Thyroid gland (tissue), 4 donors: Measurements from ENCODE around the gene LRRC34. TPM values are rescaled to one million over a fixed set of nuclear protein-coding genes. Genes with fewer than 3 reads are reported as not detected.

Experiments
- DNase-seq, 2 donors: peaks; one replicate each; pipeline ENCODE4 v3.0.0-alpha.2; 2019
- H3K27ac ChIP-seq, 3 donors: fragments of 200-600 bp; sonication (generic); 1 replicate in 2 of 3; 2 replicates in 1 of 3; pipeline ENCODE4 v1.5.1; 2016 to 2019; ENCODE audit warnings: mild to moderate bottlenecking in 1 of 3, moderate library complexity in 1 of 3
- H3K27me3 ChIP-seq: fragments of 200-600 bp; sonication (generic); one replicate; pipeline ENCODE4 v1.5.1; 2019
- H3K36me3 ChIP-seq, 2 donors: fragments of 200-600 bp; sonication (generic); one replicate each; pipeline ENCODE4 v1.5.1; 2016 to 2019
- H3K4me1 ChIP-seq, 2 donors: fragments of 200-600 bp; sonication (generic); one replicate each; pipeline ENCODE4 v1.5.1; 2017 to 2019
- H3K4me3 ChIP-seq, 3 donors: fragments of 200-600 bp; sonication (generic); replicated peaks in 1 of 3; 1 replicate in 2 of 3; 2 replicates in 1 of 3; pipeline ENCODE4 v1.5.1; 2016; ENCODE audit warnings: mild to moderate bottlenecking in 1 of 3
- H3K9me3 ChIP-seq: fragments of 200-600 bp; sonication (generic); one replicate; pipeline ENCODE4 v1.5.1; 2017
- CTCF ChIP-seq, 6 experiments: fragments of 200-600 bp in 3 of 6; fragments of 450-650 bp in 3 of 6; sonication (generic) in 3 of 6; IDR thresholded peaks; one replicate each; pipeline ENCODE4 v1.5.1; 2016 to 2019; ENCODE audit warnings: antibody characterized with exemption in 6 of 6, mild to moderate bottlenecking in 2 of 6, inconsistent platforms in 1 of 6, moderate library complexity in 1 of 6
- POLR2A ChIP-seq, 2 donors: fragments of 450-650 bp; IDR thresholded peaks; one replicate each; pipeline ENCODE4 v1.6.1; 2017; ENCODE audit warnings: antibody characterized with exemption in 2 of 2, mild to moderate bottlenecking in 2 of 2, moderate library complexity in 1 of 2
- WGBS, 2 donors: methylation state at CpG; one replicate each; pipeline ENCODE4 v1.1.5; 2017; 5-methylcytosine and 5-hydroxymethylcytosine counted together
- intact Hi-C: fragments of 100-400 bp; cut with DNase I; formaldehyde crosslinking; loops from one replicate; pipeline ENCODE4 v1.15.1; 2023
- total RNA-seq, 4 donors: library from RNA; depleted of rRNA; stranded (reverse); fragments of >200 nt; gene quantifications; one replicate each; pipeline ENCODE4 v1.2.3, GENCODE V29; 2016

LRRC34 gene
- total RNA-seq, 4 donors from 2014 or later: 2.9 to 6.6 (median 5.1) TPM

GRCh38 chr3:169758359-169758994 lies 54.2 kb downstream of the LRRC34 start:
- 71 to 77% methylated on average over 5 of the region's 5 CpGs for WGBS, 2 donors
- no peaks in the 10 kb centered on the region for H3K27me3 ChIP-seq
- intact Hi-C loops: no loop called here
- no peaks in the 10 kb centered on the region for H3K9me3 ChIP-seq
- no peak for DNase-seq
- no peak overlapping the region for H3K4me3 ChIP-seq
- no peaks in the 10 kb centered on the region for H3K4me1 ChIP-seq
- TF ChIP-seq CTCF (IDR thresholded peaks at IDR 0.05): no peak
- no peak for TF ChIP-seq POLR2A (IDR thresholded peaks at IDR 0.05)
- no peak overlapping the region for H3K27ac ChIP-seq
- no peaks in the 10 kb centered on the region for H3K36me3 ChIP-seq

- no peak for TF ChIP-seq CTCF (IDR thresholded peaks at IDR 0.05)
- TF ChIP-seq POLR2A (IDR thresholded peaks at IDR 0.05): no peak
- Histone ChIP-seq H3K36me3 (no peaks in the 10 kb centered on the region), H3K4me3 (no peak overlapping the region), H3K9me3 (no peaks in the 10 kb centered on the region), H3K4me1 (no peaks in the 10 kb centered on the region), H3K27me3 (peaks cover 6% of the 10 kb centered on the region), H3K27ac (no peak overlapping the region)
- 77 to 83% methylated on average over 2 of the region's 2 CpGs for WGBS, 2 donors
- no peak for DNase-seq
- intact Hi-C loops: no loop called here
These were observed 57.2 kb downstream of the LRRC34 start for GRCh38 chr3:169755488-169755887.

- WGBS, 2 donors: 93 to 97% methylated on average over 3 of the region's 3 CpGs
- TF ChIP-seq CTCF (IDR thresholded peaks at IDR 0.05) (no peak), POLR2A (IDR thresholded peaks at IDR 0.05) (no peak)
- intact Hi-C loops: no loop called here
These were observed 58.0 kb downstream of the LRRC34 start for GRCh38 chr3:169754711-169755110.

GRCh38 chr3:169751875-169752274 lies 60.8 kb downstream of the LRRC34 start:
- WGBS, 2 donors: 84 to 90% methylated on average over 2 of the region's 2 CpGs
- H3K27me3 ChIP-seq: peaks cover 6% of the 10 kb centered on the region
- H3K4me3 ChIP-seq: no peak overlapping the region
- no peak for DNase-seq
- H3K36me3 ChIP-seq: no peaks in the 10 kb centered on the region
- intact Hi-C loops: no loop called here
- H3K4me1 ChIP-seq: no peaks in the 10 kb centered on the region
- no peak for TF ChIP-seq CTCF (IDR thresholded peaks at IDR 0.05)
- TF ChIP-seq POLR2A (IDR thresholded peaks at IDR 0.05): no peak
- no peak overlapping the region for H3K27ac ChIP-seq
- no peaks in the 10 kb centered on the region for H3K9me3 ChIP-seq

More at GRCh38 chr3:169754711-169755110, 58.0 kb downstream of the LRRC34 start:
- no peaks in the 10 kb centered on the region for H3K4me1 ChIP-seq
- H3K36me3 ChIP-seq: no peaks in the 10 kb centered on the region
- H3K27ac ChIP-seq: no peak overlapping the region
- no peak for DNase-seq
- peaks cover 6% of the 10 kb centered on the region for H3K27me3 ChIP-seq
- no peaks in the 10 kb centered on the region for H3K9me3 ChIP-seq
- no peak overlapping the region for H3K4me3 ChIP-seq

GRCh38 chr3:169750665-169751064 lies 62.0 kb downstream of the LRRC34 start:
- H3K36me3 ChIP-seq: no peaks in the 10 kb centered on the region
- DNase-seq: no peak
- H3K4me1 ChIP-seq: no peaks in the 10 kb centered on the region
- H3K27ac ChIP-seq: no peak overlapping the region
- intact Hi-C loops: no loop called here
- 78 to 84% methylated on average over 2 of the region's 2 CpGs for whole genome bisulfite sequencing, 2 donors
- H3K9me3 ChIP-seq: no peaks in the 10 kb centered on the region
- H3K4me3 ChIP-seq: no peak overlapping the region
- peaks cover 6% of the 10 kb centered on the region for H3K27me3 ChIP-seq
- TF ChIP-seq POLR2A (IDR thresholded peaks at IDR 0.05) (no peak), CTCF (IDR thresholded peaks at IDR 0.05) (no peak)
